GM12865 (cell line): ENCODE measurements around the gene ACP4.
"Not testable (repeated sequence)": the region's sequence is repeated elsewhere in the genome, so short reads cannot be mapped to it uniquely, and the experiment has no call there.

Source experiments
- DNase-seq: peaks from one replicate; pipeline ENCODE4 v3.0.0; 2010; ENCODE audit warnings: low read depth
- H3K4me3 ChIP-seq: 2 replicates; pipeline ENCODE4 v1.5.1; 2011; ENCODE audit warnings: mild to moderate bottlenecking, low read depth, low read length, control low read depth
- CTCF ChIP-seq: IDR thresholded peaks from 2 replicates; pipeline ENCODE4 v1.5.1; 2011; ENCODE audit warnings: low read length, control low read depth, low read depth, inconsistent platforms; ENCODE audit not compliant: insufficient read depth; ENCODE audit errors: missing control alignments

Gene ACP4

GRCh38 chr19:50790396-50790795 lies at the start of gene ACP4:
Gene ACP4 (plus strand): TSS chr19:50790415. CDS start chr19:50790415, 0 bp downstream.
- no peak within 1 kb of the TSS for H3K4me3 ChIP-seq
- no peak for TF ChIP-seq CTCF
- no peak for DNase-seq

GRCh38 chr19:50741179-50741933 lies 48.9 kb upstream of the ACP4 start:
- no peak for DNase-seq
- TF ChIP-seq CTCF, result no peak
- H3K4me3 ChIP-seq, result no peak overlapping the region

GRCh38 chr19:50743537-50743936 lies 46.7 kb upstream of the ACP4 start:
- no peak for TF ChIP-seq CTCF
- H3K4me3 ChIP-seq, result no peak overlapping the region
- no peak for DNase-seq

- TF ChIP-seq CTCF, result no peak
- DNase-seq, result no peak
- H3K4me3 ChIP-seq, result no peak overlapping the region
These were observed 45.0 kb upstream of the ACP4 start for GRCh38 chr19:50745221-50745620.

- not testable (repeated sequence) for DNase-seq, H3K4me3 ChIP-seq
These were observed 43.1 kb upstream of the ACP4 start for GRCh38 chr19:50747141-50747540.

- TF ChIP-seq CTCF, result no peak
- no peak overlapping the region for H3K4me3 ChIP-seq
- no peak for DNase-seq
These were observed 40.7 kb upstream of the ACP4 start for GRCh38 chr19:50749490-50749889.

GRCh38 chr19:50750010-50750409 lies 40.2 kb upstream of the ACP4 start:
- no peak overlapping the region for H3K4me3 ChIP-seq
- TF ChIP-seq CTCF, result no peak
- no peak for DNase-seq

GRCh38 chr19:50753879-50754278 lies 36.3 kb upstream of the ACP4 start:
- H3K4me3 ChIP-seq, result no peak overlapping the region
- no peak for DNase-seq
- TF ChIP-seq CTCF, result no peak

- not testable (repeated sequence) for DNase-seq, H3K4me3 ChIP-seq
These were observed 34.0 kb upstream of the ACP4 start for GRCh38 chr19:50756244-50756643.

- not testable (repeated sequence) for DNase-seq, H3K4me3 ChIP-seq
These were observed 32.6 kb upstream of the ACP4 start for GRCh38 chr19:50757624-50758023.

- H3K4me3 ChIP-seq, DNase-seq: not testable (repeated sequence)
These were observed 31.1 kb upstream of the ACP4 start for GRCh38 chr19:50759076-50759475.
